ENCODE results near the gene TRIM26. TPM values are rescaled to one million over a fixed set of nuclear protein-coding genes. Genes with fewer than 3 reads are reported as not detected.

TRIM26 gene
- total and polyA plus RNA-seq, 12 donors, result 12.0 to 29.0 (median 21.8) TPM

DNA sequence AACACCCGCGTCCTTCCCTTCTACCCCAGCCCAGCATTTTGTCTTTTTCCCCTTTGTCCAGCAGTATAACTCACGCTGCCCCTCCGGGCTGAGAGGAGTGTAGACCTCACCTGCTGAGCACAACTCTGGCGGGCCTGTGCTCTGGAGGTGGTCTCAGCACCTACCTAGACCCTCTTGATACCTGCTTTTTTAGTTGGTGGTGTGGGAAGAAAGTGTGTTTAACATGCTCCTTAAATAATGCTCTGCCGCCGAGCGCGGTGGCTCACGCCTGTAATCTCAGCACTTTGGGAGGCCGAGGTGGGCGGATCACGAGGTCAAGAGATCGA, 1.4 kb upstream of the TRIM26 start:
- Histone ChIP-seq H3K27ac (peak overlapping the region; percentile 82 to 97 (median 94)), H3K4me1 (peaks cover 0 to 46% (median 25%) of the 10 kb centered on the region in 9 donors), H3K36me3 (no peaks in the 10 kb centered on the region), H3K27me3 (no peaks in the 10 kb centered on the region), H3K9me3 (no peaks in the 10 kb centered on the region), H3K4me3 (peak overlapping the region; percentile 68 to 91 (median 82))
- DNase-seq (no peak), ATAC-seq (no peak)
- TF ChIP-seq, protein P1, sequence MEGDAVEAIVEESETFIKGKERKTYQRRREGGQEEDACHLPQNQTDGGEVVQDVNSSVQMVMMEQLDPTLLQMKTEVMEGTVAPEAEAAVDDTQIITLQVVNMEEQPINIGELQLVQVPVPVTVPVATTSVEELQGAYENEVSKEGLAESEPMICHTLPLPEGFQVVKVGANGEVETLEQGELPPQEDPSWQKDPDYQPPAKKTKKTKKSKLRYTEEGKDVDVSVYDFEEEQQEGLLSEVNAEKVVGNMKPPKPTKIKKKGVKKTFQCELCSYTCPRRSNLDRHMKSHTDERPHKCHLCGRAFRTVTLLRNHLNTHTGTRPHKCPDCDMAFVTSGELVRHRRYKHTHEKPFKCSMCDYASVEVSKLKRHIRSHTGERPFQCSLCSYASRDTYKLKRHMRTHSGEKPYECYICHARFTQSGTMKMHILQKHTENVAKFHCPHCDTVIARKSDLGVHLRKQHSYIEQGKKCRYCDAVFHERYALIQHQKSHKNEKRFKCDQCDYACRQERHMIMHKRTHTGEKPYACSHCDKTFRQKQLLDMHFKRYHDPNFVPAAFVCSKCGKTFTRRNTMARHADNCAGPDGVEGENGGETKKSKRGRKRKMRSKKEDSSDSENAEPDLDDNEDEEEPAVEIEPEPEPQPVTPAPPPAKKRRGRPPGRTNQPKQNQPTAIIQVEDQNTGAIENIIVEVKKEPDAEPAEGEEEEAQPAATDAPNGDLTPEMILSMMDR (IDR thresholded peaks at IDR 0.05), result no peak
- WGBS, 2 donors, result 56 to 67% methylated on average over 12 to 14 of the region's 14 CpGs
- intact Hi-C loops (cut with DNase I), result loop anchor here in 2 of 10 donors (10.0 kb wide), 1 partner anchor 110 kb away; the partner anchor contains the start of gene TRIM39 (in 2 of the 2)

- H3K36me3 ChIP-seq, result no peaks in the 10 kb centered on the region
- peaks cover 0 to 43% (median 25%) of the 10 kb centered on the region in 9 donors for H3K4me1 ChIP-seq
- ATAC-seq, result peak; percentile 89 to 95 (median 93)
- no peaks in the 10 kb centered on the region for H3K9me3 ChIP-seq
- peak overlapping the region; percentile 68 to 91 (median 82) for H3K4me3 ChIP-seq
- intact Hi-C loops (cut with DNase I), result loop anchor here in 3 of 10 donors (1.0 to 10.0 kb wide), 2 partner anchors 111 to 112 kb away; partner anchors contain the start of gene TRIM39 (in 3 of the 3)
- TF ChIP-seq, protein P1 (IDR thresholded peaks at IDR 0.05), result peak in 1 of 9 donors; percentile 12
- peak overlapping the region; percentile 82 to 97 (median 94) for H3K27ac ChIP-seq
- no peaks in the 10 kb centered on the region for H3K27me3 ChIP-seq
- peak; percentile 86 to 87 for DNase-seq
- 0 to 1% methylated on average over 45 of the region's 45 CpGs for WGBS, 2 donors
Measured at GRCh38 chr6:30213957-30214656, 901 bp upstream of the TRIM26 start.

DNA sequence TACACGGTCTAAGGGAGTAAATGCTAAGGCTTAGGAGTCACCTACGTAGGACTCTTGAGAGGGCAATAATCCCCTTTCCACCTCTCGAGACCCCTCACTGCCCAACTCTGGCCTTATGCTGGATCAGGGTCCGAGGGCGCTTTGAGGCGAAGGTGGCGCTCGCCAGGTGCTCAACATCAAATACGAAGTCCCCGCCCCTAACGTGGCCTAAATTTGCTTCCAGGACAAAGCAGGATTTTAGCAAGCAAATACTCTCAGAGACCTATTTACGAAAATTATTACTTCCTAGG, 406 bp upstream of the TRIM26 start:
- TF ChIP-seq, protein P1 (IDR thresholded peaks at IDR 0.05), result no peak
- ATAC-seq, result no peak
- intact Hi-C loops (cut with DNase I), result loop anchor here in 3 of 10 donors (1.0 to 10.0 kb wide), 2 partner anchors 111 to 113 kb away; partner anchors contain the start of gene TRIM39 (in 3 of the 3)
- Histone ChIP-seq H3K4me1 (peaks cover 0 to 41% (median 25%) of the 10 kb centered on the region in 9 donors), H3K27me3 (no peaks in the 10 kb centered on the region), H3K9me3 (no peaks in the 10 kb centered on the region), H3K36me3 (no peaks in the 10 kb centered on the region), H3K4me3 (peak overlapping the region; percentile 68 to 91 (median 82)), H3K27ac (peak overlapping the region; percentile 82 to 97 (median 94))
- 0 to 1% methylated on average over 12 of the region's 12 CpGs for WGBS, 2 donors
- no peak for DNase-seq

GRCh38 chr6:30211899-30212298, 1.3 kb downstream of the TRIM26 start:
- Histone ChIP-seq H3K9me3 (no peaks in the 10 kb centered on the region), H3K36me3 (no peaks in the 10 kb centered on the region), H3K4me1 (peaks cover 0 to 58% (median 41%) of the 10 kb centered on the region in 9 donors), H3K27me3 (no peaks in the 10 kb centered on the region), H3K27ac (no peak overlapping the region), H3K4me3 (peak overlapping the region in 9 of 10 donors; percentile 68 to 91 (median 84))
- intact Hi-C loops (cut with DNase I), result loop anchor here in 2 of 10 donors (10.0 kb wide), 1 partner anchor 113 kb away; the partner anchor contains the start of gene TRIM39 (in 2 of the 2)
- no peak for ATAC-seq
- no peak for DNase-seq
- 40 to 45% methylated on average over 3 of the region's 3 CpGs for WGBS, 2 donors
- TF ChIP-seq, protein P1 (IDR thresholded peaks at IDR 0.05), result no peak

Measured in heart right ventricle (tissue), 16 donors.